ENCODE results near the gene LCORL.
"Not testable (repeated sequence)": the region's sequence is repeated elsewhere in the genome, so short reads cannot be mapped to it uniquely, and the experiment has no call there.

Gene LCORL

DNA sequence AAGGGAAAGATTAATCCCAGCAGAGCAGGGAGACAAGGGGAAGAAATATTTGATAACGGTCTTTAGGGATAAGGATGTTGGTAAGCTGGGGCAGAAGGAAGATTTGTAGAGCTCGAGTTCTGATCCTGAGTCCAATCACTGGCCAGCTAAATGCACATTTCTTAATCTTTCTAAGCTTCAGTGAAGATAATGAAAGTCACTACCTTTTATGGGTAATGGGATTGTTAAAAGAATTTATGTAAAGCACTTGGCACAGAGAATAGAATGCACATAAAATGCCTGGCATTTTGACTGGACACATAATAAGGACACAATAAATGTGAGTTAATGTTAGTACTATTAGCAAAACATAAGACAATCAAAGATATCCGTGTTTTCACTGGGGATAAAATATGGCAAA, 167.5 kb downstream of the LCORL start:
- TF ChIP-seq, protein P1, sequence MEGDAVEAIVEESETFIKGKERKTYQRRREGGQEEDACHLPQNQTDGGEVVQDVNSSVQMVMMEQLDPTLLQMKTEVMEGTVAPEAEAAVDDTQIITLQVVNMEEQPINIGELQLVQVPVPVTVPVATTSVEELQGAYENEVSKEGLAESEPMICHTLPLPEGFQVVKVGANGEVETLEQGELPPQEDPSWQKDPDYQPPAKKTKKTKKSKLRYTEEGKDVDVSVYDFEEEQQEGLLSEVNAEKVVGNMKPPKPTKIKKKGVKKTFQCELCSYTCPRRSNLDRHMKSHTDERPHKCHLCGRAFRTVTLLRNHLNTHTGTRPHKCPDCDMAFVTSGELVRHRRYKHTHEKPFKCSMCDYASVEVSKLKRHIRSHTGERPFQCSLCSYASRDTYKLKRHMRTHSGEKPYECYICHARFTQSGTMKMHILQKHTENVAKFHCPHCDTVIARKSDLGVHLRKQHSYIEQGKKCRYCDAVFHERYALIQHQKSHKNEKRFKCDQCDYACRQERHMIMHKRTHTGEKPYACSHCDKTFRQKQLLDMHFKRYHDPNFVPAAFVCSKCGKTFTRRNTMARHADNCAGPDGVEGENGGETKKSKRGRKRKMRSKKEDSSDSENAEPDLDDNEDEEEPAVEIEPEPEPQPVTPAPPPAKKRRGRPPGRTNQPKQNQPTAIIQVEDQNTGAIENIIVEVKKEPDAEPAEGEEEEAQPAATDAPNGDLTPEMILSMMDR (IDR thresholded peaks at IDR 0.05; ENCODE audit: low read depth, low read length) = no peak
- in situ Hi-C loops (cut with HindIII; ENCODE audit: low sequenced_read_pairs) = no loop called here
- no peak for DNase-seq (ENCODE audit: low read depth, low spot score)
- no peak overlapping the region for H3K4me3 ChIP-seq (ENCODE audit: low read depth, low read length)

DNA sequence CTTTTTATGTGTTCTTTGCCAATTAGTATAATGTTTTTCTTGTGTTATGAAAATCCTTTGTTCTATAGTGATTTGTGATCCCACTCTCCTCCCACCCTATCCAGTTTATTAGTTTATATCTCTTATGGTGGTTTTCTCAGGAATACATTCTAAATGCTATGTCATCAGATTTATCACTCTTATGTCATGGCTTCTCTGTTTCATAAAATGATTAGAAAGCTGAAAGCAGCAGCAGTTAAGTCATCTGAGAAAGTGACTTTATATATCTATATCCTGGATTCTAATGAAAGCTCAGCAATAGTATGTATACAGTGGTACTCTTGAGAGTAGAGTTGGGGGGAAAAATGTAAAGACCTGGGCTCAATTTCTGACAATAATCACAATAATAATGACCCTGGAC, 169.6 kb downstream of the LCORL start:
- no peak for DNase-seq (ENCODE audit: low read depth, low spot score)
- no peak overlapping the region for H3K4me3 ChIP-seq (ENCODE audit: low read depth, low read length)
- in situ Hi-C loops (cut with HindIII; ENCODE audit: low sequenced_read_pairs) = no loop called here
- TF ChIP-seq, protein P1 (IDR thresholded peaks at IDR 0.05; ENCODE audit: low read depth, low read length) = no peak

DNA sequence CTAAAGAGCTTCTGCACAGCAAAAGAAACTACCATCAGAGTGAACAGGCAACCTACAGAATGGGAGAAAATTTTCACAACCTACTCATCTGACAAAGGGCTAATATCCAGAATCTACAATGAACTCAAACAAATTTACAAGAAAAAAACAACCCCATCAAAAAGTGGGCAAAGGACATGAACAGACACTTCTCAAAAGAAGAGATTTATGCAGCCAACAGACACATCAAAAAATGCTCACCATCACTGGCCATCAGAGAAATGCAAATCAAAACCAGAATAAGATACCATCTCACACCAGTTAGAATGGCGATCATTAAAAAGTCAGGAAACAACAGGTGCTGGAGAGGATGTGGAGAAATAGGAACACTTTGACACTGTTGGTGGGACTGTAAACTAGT, 171.3 kb downstream of the LCORL start:
- in situ Hi-C loops (cut with HindIII; ENCODE audit: low sequenced_read_pairs) = not testable (repeated sequence)

DNA sequence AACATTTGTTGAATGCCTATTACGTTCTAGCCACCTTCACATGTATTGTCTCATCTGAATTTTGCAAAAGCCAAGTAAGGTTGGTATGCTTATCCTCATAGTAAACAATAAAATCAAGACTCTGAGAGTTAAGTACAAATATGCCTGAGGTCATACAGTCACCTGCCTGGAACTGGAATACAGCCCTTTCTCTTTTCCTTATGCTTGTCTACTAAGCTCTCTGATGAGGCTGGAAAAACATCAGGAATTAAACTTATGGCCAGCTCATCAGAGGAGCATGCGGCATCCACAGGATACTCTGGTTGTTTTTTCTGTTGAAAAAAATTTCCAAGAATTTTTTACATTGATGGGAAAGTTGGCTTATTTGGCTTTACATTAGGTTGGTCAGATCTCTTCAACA, 175.3 kb downstream of the LCORL start:
- no peak overlapping the region for H3K4me3 ChIP-seq (ENCODE audit: low read depth, low read length)
- DNase-seq (ENCODE audit: low read depth, low spot score) = peak; percentile 20
- in situ Hi-C loops (cut with HindIII; ENCODE audit: low sequenced_read_pairs) = no loop called here
- TF ChIP-seq, protein P1 (IDR thresholded peaks at IDR 0.05; ENCODE audit: low read depth, low read length) = no peak

More for the DNA sequence above, 171.3 kb downstream of the LCORL start:
- DNase-seq (ENCODE audit: low read depth, low spot score); H3K4me3 ChIP-seq (ENCODE audit: low read depth, low read length): not testable (repeated sequence)

DNA sequence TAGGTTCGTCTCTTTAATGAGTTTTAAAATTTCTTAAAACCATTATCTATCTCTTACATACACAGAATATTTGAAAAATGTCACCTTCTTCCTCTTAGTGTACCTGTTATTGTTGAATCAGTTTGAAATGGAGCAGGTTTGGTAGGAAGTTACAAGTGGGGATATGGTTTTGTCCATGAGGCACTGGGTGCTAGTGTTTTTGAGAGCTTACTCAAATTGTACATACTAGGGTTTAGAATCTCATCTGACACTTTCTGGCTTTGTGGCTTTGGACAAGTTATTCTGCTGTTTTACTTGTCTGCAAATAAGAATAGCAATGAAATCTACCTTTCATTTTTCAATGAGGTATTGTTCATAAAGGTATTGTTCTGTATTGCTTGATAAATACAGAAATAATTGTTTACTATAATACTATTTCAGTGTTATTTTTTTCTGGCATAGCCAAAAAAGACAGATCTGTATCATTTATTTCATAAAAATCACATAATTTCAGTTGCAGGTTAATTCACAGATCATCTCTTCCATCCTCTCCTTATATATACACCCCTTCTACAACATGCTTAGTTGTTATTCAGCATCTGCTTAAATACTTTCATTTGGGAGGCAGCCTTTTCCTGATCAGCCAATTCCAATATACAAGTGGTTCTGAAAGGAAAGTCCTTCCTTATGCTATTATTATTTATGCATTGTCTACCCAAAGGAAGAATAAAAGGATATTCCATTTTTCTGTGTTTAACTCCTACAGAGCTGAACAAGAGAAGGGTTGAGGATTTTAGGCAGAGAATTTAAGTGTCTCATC, 197.5 kb downstream of the LCORL start:
- in situ Hi-C loops (cut with HindIII; ENCODE audit: low sequenced_read_pairs) = no loop called here
- peak; percentile 23 for DNase-seq (ENCODE audit: low read depth, low spot score)
- H3K4me3 ChIP-seq (ENCODE audit: low read depth, low read length) = no peak overlapping the region
- TF ChIP-seq, protein P1 (IDR thresholded peaks at IDR 0.05; ENCODE audit: low read depth, low read length) = no peak

DNA sequence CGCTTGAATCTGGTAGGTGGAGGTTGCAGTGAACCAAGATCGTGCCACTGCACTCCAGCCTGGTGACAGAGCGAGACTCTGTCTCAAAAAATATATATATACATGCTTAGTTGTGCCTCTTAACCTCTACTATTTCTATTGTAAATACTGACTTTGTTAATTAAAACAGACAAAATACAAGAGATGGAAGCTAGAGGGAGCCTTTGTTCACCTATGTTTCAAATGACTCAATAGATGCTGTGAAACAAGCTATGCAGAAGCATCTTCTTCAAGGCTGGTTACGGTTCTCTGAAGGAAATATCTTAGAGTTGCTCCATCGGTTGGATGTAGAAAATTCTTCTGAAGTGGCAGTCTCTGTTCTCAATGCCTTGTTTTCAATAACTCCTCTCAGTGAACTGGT, 204.5 kb downstream of the LCORL start:
- TF ChIP-seq, protein P1 (IDR thresholded peaks at IDR 0.05; ENCODE audit: low read depth, low read length) = peak; percentile 56

DNA sequence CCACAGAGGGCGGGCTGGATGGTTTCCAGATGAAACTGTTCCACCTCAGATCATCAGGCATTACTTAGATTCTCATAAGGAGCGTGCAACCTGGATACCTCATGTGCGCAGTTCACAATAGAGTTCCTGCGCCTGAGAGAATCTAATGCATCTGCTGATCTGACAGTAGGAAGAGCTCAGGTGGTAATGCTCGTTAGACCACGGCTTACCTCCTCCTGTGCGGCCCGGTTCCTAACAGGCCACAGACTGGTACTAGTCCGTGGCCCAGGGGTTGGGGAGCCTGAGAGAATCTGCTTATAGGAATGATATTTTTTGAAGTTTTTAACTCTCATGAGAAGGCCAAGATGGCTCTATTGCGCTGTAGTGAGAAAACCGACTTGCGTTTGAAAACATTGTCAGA, 205.4 kb downstream of the LCORL start:
- TF ChIP-seq, protein P1 (IDR thresholded peaks at IDR 0.05; ENCODE audit: low read depth, low read length) = no peak
- H3K4me3 ChIP-seq (ENCODE audit: low read depth, low read length) = no peak overlapping the region
- no peak for DNase-seq (ENCODE audit: low read depth, low spot score)
- in situ Hi-C loops (cut with HindIII; ENCODE audit: low sequenced_read_pairs) = no loop called here

More for the DNA sequence above, 204.5 kb downstream of the LCORL start:
- no peak overlapping the region for H3K4me3 ChIP-seq (ENCODE audit: low read depth, low read length)
- in situ Hi-C loops (cut with HindIII; ENCODE audit: low sequenced_read_pairs) = no loop called here
- peak; percentile 81 for DNase-seq (ENCODE audit: low read depth, low spot score)

Data from astrocyte of the spinal cord (primary cell).